T-helper 1 cell treated with Interleukin-12 subunit alpha and Interleukin-12 subunit beta and Interleukin-4 antibody, amounts not matched to agents 30 ng/mL and 1 ng/mL, for 36 hours (primary cell): ENCODE data around the gene DNPEP. TPM values are rescaled to one million over a fixed set of nuclear protein-coding genes. Genes with fewer than 3 reads are reported as not detected.

Source experiments
- total RNA-seq: library from RNA; stranded (reverse); gene quantifications from 2 replicates; pipeline ENCODE4 v1.2.3, GENCODE V29; 2022

The DNPEP gene
- total RNA-seq, 1 donor from 2014 or later, result 81.0 TPM

Other genes with a start within 250 kb of the DNPEP start
- 17.1 and 20.4 TPM in 2 replicates for gene NHEJ1, start 227.1 kb downstream of the DNPEP start, total RNA-seq
- gene SLC23A3, start 217.9 kb downstream of the DNPEP start, total RNA-seq, result 1.8 and 2.5 TPM in 2 replicates
- 82.8 and 84.3 TPM in 2 replicates for gene CNPPD1, start 211.0 kb downstream of the DNPEP start, total RNA-seq
- 84.1 and 94.7 TPM in 2 replicates for gene RETREG2, start 209.6 kb downstream of the DNPEP start, total RNA-seq
- gene ZFAND2B, start 181.1 kb downstream of the DNPEP start, total RNA-seq, result 44.2 and 56.1 TPM in 2 replicates
- 22.7 and 25.5 TPM in 2 replicates for gene ABCB6, start 169.0 kb downstream of the DNPEP start, total RNA-seq
- gene ATG9A, start 158.3 kb downstream of the DNPEP start, total RNA-seq, result 52.7 and 63.0 TPM in 2 replicates
- gene ANKZF1, start 158.1 kb downstream of the DNPEP start, total RNA-seq, result 91.4 and 91.9 TPM in 2 replicates
- 5.3 and 5.4 TPM in 2 replicates for gene GLB1L, start 142.5 kb downstream of the DNPEP start, total RNA-seq
- gene STK16, start 142.4 kb downstream of the DNPEP start, total RNA-seq, result 32.3 and 34.2 TPM in 2 replicates
- gene TUBA4B, start 134.7 kb downstream of the DNPEP start, total RNA-seq, result 0.17 TPM in 1 of 2 replicates, not detected in the other
- 290 and 312 TPM in 2 replicates for gene TUBA4A, start 134.0 kb downstream of the DNPEP start, total RNA-seq
- 46.7 and 53.0 TPM in 2 replicates for gene DNAJB2, start 108.5 kb downstream of the DNPEP start, total RNA-seq
- not detected in 2 replicates for gene PTPRN, start 78.5 kb downstream of the DNPEP start, total RNA-seq
- not detected in 2 replicates for gene RESP18, start 55.2 kb downstream of the DNPEP start, total RNA-seq
- gene DES, start 30.5 kb upstream of the DNPEP start, total RNA-seq, result not detected in 2 replicates
- gene SPEG, start 46.9 kb upstream of the DNPEP start, total RNA-seq, result 0.05 and 0.39 TPM in 2 replicates
- 54.0 and 55.0 TPM in 2 replicates for gene GMPPA, start 111.0 kb upstream of the DNPEP start, total RNA-seq
- not detected in 2 replicates for gene ASIC4, start 126.6 kb upstream of the DNPEP start, total RNA-seq
- gene CHPF, start 155.9 kb upstream of the DNPEP start, total RNA-seq, result 19.5 and 21.1 TPM in 2 replicates
- 1.0 and 1.3 TPM in 2 replicates for gene TMEM198, start 156.1 kb upstream of the DNPEP start, total RNA-seq
- gene OBSL1, start 183.6 kb upstream of the DNPEP start, total RNA-seq, result 0.12 and 0.25 TPM in 2 replicates
- gene INHA, start 184.4 kb upstream of the DNPEP start, total RNA-seq, result not detected in 2 replicates
- 35.8 and 38.7 TPM in 2 replicates for gene STK11IP, start 209.9 kb upstream of the DNPEP start, total RNA-seq
- not detected in 2 replicates for gene SLC4A3, start 239.7 kb upstream of the DNPEP start, total RNA-seq